Breast epithelium (tissue), 4 donors: ENCODE results near the gene GPT2. TPM values are rescaled to one million over a fixed set of nuclear protein-coding genes. Genes with fewer than 3 reads are reported as not detected.

ENCODE experiments used
- DNase-seq, 2 donors: peaks; one replicate each; pipeline ENCODE4 v3.0.0-alpha.2; 2019; ENCODE audit warnings: low spot score in 2 of 2
- H3K27ac ChIP-seq, 2 donors: fragments of 200-600 bp; sonication (generic) in 1 of 2; one replicate each; pipeline ENCODE4 v1.5.1; 2016 to 2019; ENCODE audit warnings: mild to moderate bottlenecking in 1 of 2
- H3K27me3 ChIP-seq, 2 donors: fragments of 200-600 bp; sonication (generic) in 1 of 2; one replicate each; pipeline versions ENCODE4 v1.5.1 to v1.6.0; 2017 to 2019; ENCODE audit warnings: control low read depth in 1 of 2, mild to moderate bottlenecking in 1 of 2
- H3K36me3 ChIP-seq: fragments of 200-600 bp; one replicate; pipeline ENCODE4 v1.5.1; 2019
- H3K4me1 ChIP-seq, 2 donors: fragments of 200-600 bp; sonication (generic); one replicate each; pipeline ENCODE4 v1.5.1; 2016 to 2019; ENCODE audit warnings: control low read depth in 1 of 2
- H3K4me3 ChIP-seq, 3 donors: fragments of 200-600 bp; sonication (generic); 1 replicate in 2 of 3; 2 replicates in 1 of 3; pipeline ENCODE4 v1.5.1; 2016 to 2019; ENCODE audit warnings: mild to moderate bottlenecking in 3 of 3, moderate library complexity in 2 of 3
- H3K9me3 ChIP-seq, 2 donors: fragments of 200-600 bp; sonication (generic) in 1 of 2; one replicate each; pipeline ENCODE4 v1.5.1; 2016 to 2019; ENCODE audit warnings: control low read depth in 1 of 2
- CTCF ChIP-seq, 3 donors: fragments of 450-650 bp; IDR thresholded peaks; one replicate each; pipeline ENCODE4 v1.5.1; 2016 to 2017; ENCODE audit warnings: antibody characterized with exemption in 3 of 3, mild to moderate bottlenecking in 3 of 3, moderate library complexity in 3 of 3
- POLR2A ChIP-seq: fragments of 450-650 bp; IDR thresholded peaks from one replicate; pipeline ENCODE4 v1.6.1; 2016; ENCODE audit warnings: antibody characterized with exemption, mild to moderate bottlenecking, moderate library complexity
- POLR2AphosphoS5 ChIP-seq, 3 donors: sonication (generic); formaldehyde crosslinking; IDR thresholded peaks; one replicate each; pipeline ENCODE4 v1.6.1; 2017; ENCODE audit warnings: antibody characterized with exemption in 3 of 3
- intact Hi-C: fragments of 100-400 bp; cut with DNase I; formaldehyde crosslinking; loops from one replicate; pipeline ENCODE4 v1.15.1; 2023; ENCODE audit warnings: low total_unique reads
- total RNA-seq, 3 donors: library from RNA; depleted of rRNA; stranded (reverse); fragments of >200 nt; gene quantifications; one replicate each; pipeline ENCODE4 v1.1.0, GENCODE V29; 2016

Gene GPT2
- total RNA-seq, 3 donors from 2014 or later: 17.4 to 56.2 (median 21.7) TPM

GRCh38 chr16:46975908-46976470, 91.8 kb downstream of the GPT2 start:
- no peaks in the 10 kb centered on the region for H3K27me3 ChIP-seq
- H3K36me3 ChIP-seq: no peaks in the 10 kb centered on the region
- TF ChIP-seq POLR2A (no peak), POLR2AphosphoS5 (IDR thresholded peaks at IDR 0.05) (no peak), CTCF (IDR thresholded peaks at IDR 0.05) (no peak)
- no peak overlapping the region for H3K4me3 ChIP-seq
- intact Hi-C loops: loop anchor here (1.0 kb wide), 1 partner anchor 20 kb away; no protein-coding TSS in a partner anchor
- DNase-seq: no peak
- H3K9me3 ChIP-seq: no peaks in the 10 kb centered on the region
- no peak overlapping the region for H3K27ac ChIP-seq
- peaks cover 4% of the 10 kb centered on the region in 2 donors for H3K4me1 ChIP-seq

- DNase-seq: no peak
- no peak for TF ChIP-seq POLR2A
- no peak for TF ChIP-seq POLR2AphosphoS5 (IDR thresholded peaks at IDR 0.05)
- TF ChIP-seq CTCF (IDR thresholded peaks at IDR 0.05): no peak
- H3K4me3 ChIP-seq: no peak overlapping the region
- H3K36me3 ChIP-seq: no peaks in the 10 kb centered on the region
- no peaks in the 10 kb centered on the region for H3K9me3 ChIP-seq
- H3K4me1 ChIP-seq: peaks cover 4% of the 10 kb centered on the region in 2 donors
- H3K27ac ChIP-seq: no peak overlapping the region
- intact Hi-C loops: no loop called here
- H3K27me3 ChIP-seq: no peaks in the 10 kb centered on the region
These were observed 92.4 kb downstream of the GPT2 start for GRCh38 chr16:46976550-46976949.

Other genes starting within 250 kb of the GPT2 start
- gene VPS35, start 195.2 kb upstream of the GPT2 start, total RNA-seq: 100 to 1,000 TPM in 1 of 3 donors, 10 to 100 TPM in 2; 56.0 to 117 (median 66.9) TPM
- 1 to 10 TPM in 1 of 3 donors, under 1 TPM in 2; 0.66 to 1.3 (median 0.80) TPM for gene ORC6, start 194.7 kb upstream of the GPT2 start, total RNA-seq
- under 1 TPM in 2 of 3 donors, not detected in 1; 0.48 to 0.59 TPM for gene MYLK3, start 136.0 kb upstream of the GPT2 start, total RNA-seq
- 1 to 10 TPM; 3.6 to 7.6 (median 5.9) TPM for gene C16orf87, start 53.2 kb upstream of the GPT2 start, total RNA-seq
- 10 to 100 TPM; 44.6 to 65.3 (median 51.2) TPM for gene DNAJA2, start 89.3 kb downstream of the GPT2 start, total RNA-seq